Cardiac muscle cell (in vitro differentiated cells and primary cell): Measurements from ENCODE around the gene DMRT1. TPM values are rescaled to one million over a fixed set of nuclear protein-coding genes. Genes with fewer than 3 reads are reported as not detected.
A peak's percentile ranks its signal among the peaks of the same experiment; 100 is the strongest.

ENCODE experiments used
- DNase-seq, 2 donors: peaks; one replicate each; pipeline versions ENCODE4 v3.0.0 to v3.0.0-alpha.2; 2010 to 2017; ENCODE audit warnings: low read depth in 1 of 2, low spot score in 1 of 2
- H3K27ac ChIP-seq: fragments of 200-600 bp; sonication (generic); 2 replicates; pipeline ENCODE4 v1.5.1; 2016
- H3K27me3 ChIP-seq: fragments of 200-600 bp; sonication (generic); 2 replicates; pipeline ENCODE4 v1.6.0; 2016; ENCODE audit warnings: control low read depth
- H3K36me3 ChIP-seq: fragments of 200-600 bp; sonication (generic); 2 replicates; pipeline ENCODE4 v1.5.1; 2016; ENCODE audit warnings: control low read depth
- H3K4me1 ChIP-seq: fragments of 200-600 bp; sonication (generic); 2 replicates; pipeline ENCODE4 v1.8.1; 2017; ENCODE audit warnings: low read depth, mild to moderate bottlenecking, mixed run types
- H3K4me3 ChIP-seq: fragments of 200-600 bp; sonication (generic); 2 replicates; pipeline ENCODE4 v1.5.1; 2016; ENCODE audit warnings: mild to moderate bottlenecking
- H3K9me3 ChIP-seq: fragments of 200-600 bp; sonication (generic); 2 replicates; pipeline ENCODE4 v1.5.1; 2017; ENCODE audit warnings: low read depth, mild to moderate bottlenecking, control low read depth
- polyA plus RNA-seq: library from polyadenylated mRNA; unstranded; fragments of >200 nt; fragmentation: Nextera tagmentation; extraction: Ambion mirVana; gene quantifications from 2 replicates; pipeline ENCODE4 v1.2.1, GENCODE V29; 2016
- total RNA-seq: library from RNA; depleted of rRNA; stranded (reverse); fragments of >200 nt; gene quantifications from 2 replicates; pipeline ENCODE4 v1.2.3, GENCODE V29; 2016
- TF ChIP-seq, protein P1 (sequence below): IDR thresholded peaks from 2 replicates; pipeline ENCODE4 v1.5.1; 2012; ENCODE audit warnings: low read depth, mild to moderate bottlenecking, low read length

DMRT1 gene
- total and polyA plus RNA-seq, 2 experiments from 2014 or later, result not detected

DNA sequence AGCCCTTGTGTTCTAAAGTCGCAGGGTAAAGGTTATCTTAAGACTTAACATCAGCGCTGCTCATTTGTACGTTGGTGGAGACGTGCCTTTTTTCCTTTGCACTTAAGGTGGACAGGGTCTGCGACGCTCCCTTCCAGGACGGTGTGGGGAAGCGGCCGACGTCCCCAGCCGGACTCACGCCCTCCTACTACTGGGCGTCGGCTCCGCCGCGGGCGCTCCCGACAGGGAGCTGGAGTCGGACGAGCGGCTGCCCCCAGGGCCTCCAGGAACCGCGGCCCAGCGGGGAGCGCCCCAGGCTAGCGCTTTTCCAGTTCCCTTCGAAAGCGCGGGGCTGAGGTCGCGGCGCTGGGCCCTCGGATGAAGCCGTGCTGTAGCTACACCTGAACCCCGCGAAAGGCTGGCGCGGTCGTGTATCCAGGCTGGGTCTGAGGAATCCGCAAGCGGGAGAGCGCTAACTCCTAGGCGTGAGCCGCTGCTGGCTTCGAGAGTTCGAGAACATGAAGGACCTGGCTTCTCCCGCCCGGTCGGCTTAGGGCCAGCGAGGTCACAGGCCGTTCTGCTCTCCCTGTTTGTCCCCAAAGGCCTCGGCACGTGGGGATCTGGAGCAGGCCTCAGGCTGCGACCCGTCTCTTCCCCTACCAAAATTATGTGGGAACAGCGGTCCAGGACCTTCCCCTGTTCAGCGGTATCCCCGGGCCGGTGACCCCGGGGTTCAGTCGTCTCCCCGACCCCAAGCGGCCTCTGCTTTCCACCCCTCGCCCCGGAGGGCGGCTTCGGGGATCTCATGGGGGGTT, 131.2 kb downstream of the DMRT1 start:
- no peak for DNase-seq
- Histone ChIP-seq H3K4me1 (peaks cover 10% of the 10 kb centered on the region), H3K4me3 (no peak overlapping the region), H3K27ac (no peak overlapping the region), H3K27me3 (peaks cover 100% of the 10 kb centered on the region), H3K36me3 (no peaks in the 10 kb centered on the region), H3K9me3 (no peaks in the 10 kb centered on the region)
- TF ChIP-seq, protein P1, sequence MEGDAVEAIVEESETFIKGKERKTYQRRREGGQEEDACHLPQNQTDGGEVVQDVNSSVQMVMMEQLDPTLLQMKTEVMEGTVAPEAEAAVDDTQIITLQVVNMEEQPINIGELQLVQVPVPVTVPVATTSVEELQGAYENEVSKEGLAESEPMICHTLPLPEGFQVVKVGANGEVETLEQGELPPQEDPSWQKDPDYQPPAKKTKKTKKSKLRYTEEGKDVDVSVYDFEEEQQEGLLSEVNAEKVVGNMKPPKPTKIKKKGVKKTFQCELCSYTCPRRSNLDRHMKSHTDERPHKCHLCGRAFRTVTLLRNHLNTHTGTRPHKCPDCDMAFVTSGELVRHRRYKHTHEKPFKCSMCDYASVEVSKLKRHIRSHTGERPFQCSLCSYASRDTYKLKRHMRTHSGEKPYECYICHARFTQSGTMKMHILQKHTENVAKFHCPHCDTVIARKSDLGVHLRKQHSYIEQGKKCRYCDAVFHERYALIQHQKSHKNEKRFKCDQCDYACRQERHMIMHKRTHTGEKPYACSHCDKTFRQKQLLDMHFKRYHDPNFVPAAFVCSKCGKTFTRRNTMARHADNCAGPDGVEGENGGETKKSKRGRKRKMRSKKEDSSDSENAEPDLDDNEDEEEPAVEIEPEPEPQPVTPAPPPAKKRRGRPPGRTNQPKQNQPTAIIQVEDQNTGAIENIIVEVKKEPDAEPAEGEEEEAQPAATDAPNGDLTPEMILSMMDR, result no peak

DNA sequence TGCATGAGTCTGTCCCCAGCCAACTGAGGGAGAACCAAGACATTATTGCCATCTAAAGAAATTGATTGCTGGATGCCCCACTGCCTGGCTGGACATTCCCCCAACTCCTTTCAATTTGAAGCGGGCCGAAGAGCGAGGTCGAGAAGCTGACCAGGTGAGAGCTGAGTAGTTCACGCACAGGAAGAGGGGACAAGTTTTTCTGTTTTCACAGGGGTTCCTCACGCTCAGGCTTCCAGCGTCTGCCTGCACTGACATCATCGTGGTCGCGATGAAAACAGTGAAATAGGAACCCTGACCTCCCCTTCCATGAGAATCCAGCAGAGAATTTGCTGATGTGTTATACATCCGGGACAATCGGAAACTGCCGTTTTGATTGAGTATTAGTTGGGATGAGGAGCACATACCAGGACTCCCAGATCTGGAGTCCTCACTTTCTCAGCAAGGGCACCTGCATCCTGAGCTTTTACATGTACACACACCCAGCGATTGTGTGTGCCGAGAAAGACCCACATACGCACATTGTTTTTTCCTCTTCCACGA, 131.9 kb downstream of the DMRT1 start:
- TF ChIP-seq, protein P1, result no peak
- Histone ChIP-seq H3K4me3 (no peak overlapping the region), H3K27ac (no peak overlapping the region), H3K4me1 (peaks cover 10% of the 10 kb centered on the region), H3K36me3 (no peaks in the 10 kb centered on the region), H3K9me3 (no peaks in the 10 kb centered on the region), H3K27me3 (peaks cover 100% of the 10 kb centered on the region)
- DNase-seq, result no peak

DNA sequence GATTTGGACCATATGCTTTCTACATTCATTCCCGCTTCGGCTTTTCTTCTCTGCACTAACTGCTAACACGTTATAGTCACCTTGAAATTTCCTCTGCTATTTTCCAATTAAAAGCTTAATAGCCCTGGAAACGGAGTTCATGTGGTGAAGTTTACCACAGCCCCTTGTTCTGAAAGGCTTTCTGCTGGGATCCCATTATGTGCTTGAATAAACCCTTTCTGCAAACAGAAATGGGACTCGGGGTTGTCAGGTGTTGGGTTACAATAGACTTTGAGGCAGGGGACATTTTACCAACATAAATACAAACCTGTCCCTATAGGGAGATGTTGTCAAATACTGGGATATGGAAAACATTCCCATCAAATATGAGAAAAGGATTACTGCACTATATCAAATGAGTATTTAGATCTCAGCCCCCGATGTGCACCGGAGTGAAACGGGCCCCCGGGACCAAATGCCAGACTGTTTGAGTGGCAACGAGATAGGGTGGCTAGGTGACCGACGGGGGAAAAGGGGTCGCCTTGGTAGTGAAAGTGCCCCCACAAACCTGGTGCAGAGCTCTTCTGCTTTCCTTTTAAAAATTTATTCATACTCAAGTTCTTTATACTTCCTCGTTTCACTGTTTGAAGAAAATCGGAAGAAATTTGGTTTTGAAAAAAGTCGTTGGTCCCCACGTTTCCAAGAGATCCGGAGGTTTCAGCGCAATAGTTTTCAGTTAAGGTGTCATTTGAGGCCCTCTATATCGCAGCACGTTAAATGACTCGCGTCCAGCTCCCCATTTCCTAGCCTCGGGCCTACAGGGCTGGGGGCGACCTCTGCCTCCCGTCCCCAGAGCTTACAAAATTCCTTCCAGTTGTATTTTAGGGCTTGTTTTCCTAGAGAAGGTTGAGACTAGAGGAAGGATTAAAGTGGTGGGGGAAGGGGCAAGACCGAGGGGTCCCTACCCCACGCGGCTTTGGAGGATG, 132.8 kb downstream of the DMRT1 start:
- Histone ChIP-seq H3K4me3 (no peak overlapping the region), H3K4me1 (peaks cover 10% of the 10 kb centered on the region), H3K27me3 (peaks cover 100% of the 10 kb centered on the region), H3K36me3 (no peaks in the 10 kb centered on the region), H3K27ac (no peak overlapping the region), H3K9me3 (no peaks in the 10 kb centered on the region)
- TF ChIP-seq, protein P1, result no peak
- no peak for DNase-seq

GRCh38 chr9:974996-975739, 133.7 kb downstream of the DMRT1 start:
- Histone ChIP-seq H3K27me3 (peaks cover 100% of the 10 kb centered on the region), H3K4me1 (peaks cover 8% of the 10 kb centered on the region), H3K27ac (no peak overlapping the region), H3K4me3 (no peak overlapping the region), H3K36me3 (no peaks in the 10 kb centered on the region), H3K9me3 (no peaks in the 10 kb centered on the region)
- no peak for DNase-seq
- TF ChIP-seq, protein P1, result no peak

GRCh38 chr9:975740-976257, 134.3 kb downstream of the DMRT1 start:
- Histone ChIP-seq H3K4me3 (peak overlapping the region; percentile 23), H3K27ac (no peak overlapping the region), H3K9me3 (no peaks in the 10 kb centered on the region), H3K4me1 (peaks cover 2% of the 10 kb centered on the region), H3K36me3 (no peaks in the 10 kb centered on the region), H3K27me3 (peaks cover 100% of the 10 kb centered on the region)
- TF ChIP-seq, protein P1, result no peak
- DNase-seq, result no peak
